IMR-90 (cell line): Measurements from ENCODE around the gene ZBTB3. TPM values are rescaled to one million over a fixed set of nuclear protein-coding genes. Genes with fewer than 3 reads are reported as not detected.

Experiments used
- ATAC-seq: fragments of 200-7000 bp; cut with Tn5 transposase; 2 replicates; pipeline ENCODE4 v1.9.1; 2020; ENCODE audit warnings: low read depth, mild to moderate bottlenecking, moderate library complexity
- BruUV-seq: library from RNA; stranded (reverse); fragments of 400-500 nt; replicated peaks from 2 replicates; lab custom pipeline; 2021; lab: Mats Ljungman, UMichigan
- CTCF ChIA-PET: fragments of 300-600 bp; formaldehyde crosslinking; extraction: SDS; loops from one replicate; lab custom pipeline; 2021; ENCODE audit warnings: antibody characterized with exemption; lab: Yijun Ruan, JAX
- POLR2A ChIA-PET: fragments of 300-600 bp; sonication (Branson Sonifier 250); formaldehyde crosslinking; loops from one replicate; lab custom pipeline; 2022; ENCODE audit warnings: antibody characterized with exemption; ENCODE audit not compliant: unreplicated experiment; lab: Charles Lee
- DNase-seq: peaks from one replicate; pipeline ENCODE4 v3.0.0; 2013
- H2AFZ ChIP-seq: replicated peaks from 2 replicates; pipeline ENCODE3; 2013; ENCODE audit warnings: low read length, mild to moderate bottlenecking; ENCODE audit not compliant: poor library complexity
- H2AK5ac ChIP-seq: 2 replicates; pipeline ENCODE4 v1.6.1; 2013; ENCODE audit warnings: low read depth, low read length, inconsistent platforms
- H2AK9ac ChIP-seq: replicated peaks from 2 replicates; pipeline ENCODE3; 2013; ENCODE audit warnings: mild to moderate bottlenecking, low read depth, low read length, moderate library complexity; ENCODE audit not compliant: poor library complexity
- H2BK120ac ChIP-seq: 2 replicates; pipeline ENCODE4 v1.6.1; 2013; ENCODE audit warnings: low read depth, low read length, inconsistent platforms
- H2BK15ac ChIP-seq: 3 replicates; pipeline ENCODE4 v1.6.1; 2013; ENCODE audit warnings: low read depth, low read length, inconsistent platforms
- H2BK20ac ChIP-seq: 2 replicates; pipeline ENCODE4 v1.6.1; 2013; ENCODE audit warnings: low read depth, mild to moderate bottlenecking, inconsistent platforms, low read length, moderate library complexity
- H2BK5ac ChIP-seq: 2 replicates; pipeline ENCODE4 v1.6.1; 2013; ENCODE audit warnings: mild to moderate bottlenecking, low read depth, low read length, inconsistent platforms; ENCODE audit not compliant: poor library complexity, severe bottlenecking
- H3K14ac ChIP-seq: replicated peaks from 2 replicates; pipeline ENCODE4 v1.6.1; 2013; ENCODE audit warnings: low read depth, low read length, inconsistent platforms
- H3K18ac ChIP-seq: 2 replicates; pipeline ENCODE4 v1.6.1; 2013; ENCODE audit warnings: low read depth, low read length, control low read depth
- H3K23ac ChIP-seq: 2 replicates; pipeline ENCODE4 v1.6.1; 2013; ENCODE audit warnings: low read depth, low read length, inconsistent platforms
- H3K27ac ChIP-seq: 2 replicates; pipeline ENCODE4 v1.5.1; 2013; ENCODE audit warnings: mild to moderate bottlenecking, control low read depth, low read length; ENCODE audit not compliant: insufficient read depth
- H3K27me3 ChIP-seq: 2 replicates; pipeline ENCODE4 v1.6.1; 2013; ENCODE audit warnings: low read length; ENCODE audit not compliant: control insufficient read depth, insufficient read depth
- H3K36me3 ChIP-seq: 2 replicates; pipeline ENCODE4 v1.6.1; 2013; ENCODE audit warnings: low read length, mixed read lengths; ENCODE audit not compliant: control insufficient read depth, insufficient read depth
- H3K4ac ChIP-seq: 2 replicates; pipeline ENCODE4 v1.6.1; 2013; ENCODE audit warnings: low read depth, low read length, inconsistent platforms
- H3K4me1 ChIP-seq: 2 replicates; pipeline ENCODE4 v1.6.1; 2013; ENCODE audit warnings: low read length, mixed read lengths; ENCODE audit not compliant: control insufficient read depth, insufficient read depth
- H3K4me2 ChIP-seq: 2 replicates; pipeline ENCODE4 v1.6.1; 2013; ENCODE audit warnings: low read depth, mild to moderate bottlenecking, control low read depth, low read length, moderate library complexity
- H3K4me3 ChIP-seq: 2 replicates; pipeline ENCODE4 v1.5.1; 2013; ENCODE audit warnings: low read depth, mild to moderate bottlenecking, control low read depth, low read length, moderate library complexity; ENCODE audit not compliant: insufficient read depth
- H3K56ac ChIP-seq: 2 replicates; pipeline ENCODE4 v1.6.1; 2013; ENCODE audit warnings: low read length, inconsistent platforms; ENCODE audit not compliant: insufficient read depth; ENCODE audit errors: extremely low read depth
- H3K79me1 ChIP-seq, 2 experiments: 2 replicates each; pipeline ENCODE4 v1.6.1; 2013; ENCODE audit warnings: low read length in 2 of 2, inconsistent platforms in 1 of 2, low read depth in 1 of 2
- H3K9ac ChIP-seq: 2 replicates; pipeline ENCODE4 v1.6.1; 2013; ENCODE audit warnings: low read depth, low read length, control low read depth
- H3K9me1 ChIP-seq: 2 replicates; pipeline ENCODE4 v1.6.1; 2013; ENCODE audit warnings: low read length, inconsistent platforms; ENCODE audit not compliant: insufficient read depth
- H3K9me3 ChIP-seq: 2 replicates; pipeline ENCODE4 v1.6.1; 2013; ENCODE audit warnings: low read length; ENCODE audit not compliant: control insufficient read depth, insufficient read depth
- H4K20me1 ChIP-seq: 2 replicates; pipeline ENCODE4 v1.6.1; 2013; ENCODE audit warnings: low read length, inconsistent platforms; ENCODE audit not compliant: insufficient read depth
- H4K5ac ChIP-seq: 2 replicates; pipeline ENCODE4 v1.6.1; 2013; ENCODE audit warnings: mild to moderate bottlenecking, low read depth, low read length, control low read depth
- H4K8ac ChIP-seq, 2 experiments: 2 replicates each; pipeline ENCODE4 v1.6.1; 2013; ENCODE audit warnings: low read depth in 2 of 2, low read length in 2 of 2, control low read depth in 1 of 2, inconsistent platforms in 1 of 2
- H4K91ac ChIP-seq: 2 replicates; pipeline ENCODE4 v1.6.1; 2013; ENCODE audit warnings: low read depth, low read length, inconsistent platforms; ENCODE audit not compliant: insufficient read depth
- BHLHE40 ChIP-seq: fragments of 150-350 bp; IDR thresholded peaks from 2 replicates; pipeline ENCODE4 v1.6.1; 2016; ENCODE audit warnings: mild to moderate bottlenecking, low read depth, low read length
- CHD1 ChIP-seq: IDR thresholded peaks from 2 replicates; pipeline ENCODE4 v1.6.1; 2012; ENCODE audit warnings: low read depth, low read length, improper control_type of control experiment
- MAZ ChIP-seq: IDR thresholded peaks from 2 replicates; pipeline ENCODE4 v1.6.1; 2012; ENCODE audit warnings: low read depth, mild to moderate bottlenecking, low read length, improper control_type of control experiment, moderate library complexity, borderline replicate concordance
- MXI1 ChIP-seq: IDR thresholded peaks from 2 replicates; pipeline ENCODE4 v1.6.1; 2012; ENCODE audit warnings: low read depth, mild to moderate bottlenecking, low read length, moderate library complexity, borderline replicate concordance
- RAD21 ChIP-seq: IDR thresholded peaks from 2 replicates; pipeline ENCODE4 v1.6.1; 2012; ENCODE audit warnings: low read length, improper control_type of control experiment
- SMC3 ChIP-seq: fragments of 150-350 bp; IDR thresholded peaks from 2 replicates; pipeline ENCODE4 v1.6.1; 2016; ENCODE audit warnings: low read depth, mild to moderate bottlenecking, antibody characterized with exemption, low read length, moderate library complexity
- WGBS, 2 experiments: methylation state at CpG; one replicate each; pipeline versions ENCODE4 v1.1.5 to v1.1.7; 2013; ENCODE audit warnings: missing lambda C conversion rate in 2 of 2; ENCODE audit not compliant: insufficient read length in 1 of 2; ENCODE audit errors: extremely low coverage in 2 of 2; 5-methylcytosine and 5-hydroxymethylcytosine counted together
- dilution Hi-C: fragments of 300-500 bp; cut with HindIII; formaldehyde crosslinking; loops from one replicate; pipeline ENCODE4 v1.14.3; 2018; ENCODE audit warnings: low sequenced_read_pairs; ENCODE audit not compliant: unreplicated experiment
- in situ Hi-C: fragments of 300-500 bp; cut with MboI; formaldehyde crosslinking; loops from 3 replicates; pipeline ENCODE4 v1.14.3; 2019; ENCODE audit warnings: low sequenced_read_pairs, inconsistent platforms, mixed read lengths
- intact Hi-C: fragments of 100-400 bp; cut with micrococcal nuclease; formaldehyde crosslinking; loops from 2 replicates; pipeline ENCODE4 v1.10.0; 2022
- microRNA-seq, 2 experiments: library from miRNA; stranded (forward) in 1 of 2; unstranded in 1 of 2; fragments of 10-50 nt in 1 of 2; fragments of <30 nt in 1 of 2; gene quantifications in 1 of 2; microRNA quantifications in 1 of 2; one replicate each; pipeline versions ENCODE3 to v1.1.0; 2013 to 2020; ENCODE audit not compliant: insufficient read depth in 1 of 2, insufficient read length in 1 of 2, unreplicated experiment in 1 of 2
- polyA plus RNA-seq, 3 experiments: library from polyadenylated mRNA; depleted of rRNA; stranded (reverse); fragments of >200 nt; gene quantifications; 2 replicates each; pipeline ENCODE4 v1.2.3, GENCODE V29; 2012; ENCODE audit warnings: low replicate concordance in 1 of 3
- small RNA-seq, 5 experiments: library from RNA; depleted of rRNA; stranded (forward); fragments of <200 nt; gene quantifications; one replicate each; pipeline ENCODE3, GENCODE V24; 2012
- total RNA-seq: library from RNA; depleted of rRNA; stranded (reverse); fragments of >200 nt; gene quantifications from 2 replicates; pipeline ENCODE4 v1.2.3, GENCODE V29; 2012; rRNA removed

Gene ZBTB3
- total and polyA plus RNA-seq, 2 of the 4 experiments (the other 2 are of a cell fraction) = 3.4 to 8.1 TPM

GRCh38 chr11:62702246-62702645 is 51.7 kb downstream of the ZBTB3 start:
- Histone ChIP-seq H3K36me3 (peaks cover 4% of the 10 kb centered on the region), H2AK5ac (no peak overlapping the region), H3K9me1 (peaks cover 8% of the 10 kb centered on the region), H3K4me2 (no peak overlapping the region), H3K18ac (no peak overlapping the region), H3K14ac (no peak overlapping the region), H3K56ac (no peak overlapping the region), H3K27ac (no peak overlapping the region), H4K5ac (no peak overlapping the region), H2AK9ac (no peak overlapping the region), H2BK5ac (no peak overlapping the region), H4K20me1 (no peaks in the 10 kb centered on the region), H3K4me3 (no peak overlapping the region), H3K23ac (no peak overlapping the region), H3K9me3 (no peaks in the 10 kb centered on the region), H4K8ac (no peak overlapping the region), H3K4me1 (peaks cover 8% of the 10 kb centered on the region), H2BK20ac (no peak overlapping the region), H2BK120ac (no peak overlapping the region), H2AFZ (no peak overlapping the region), H3K79me1 (peaks cover 11 to 27% of the 10 kb centered on the region in 2 experiments), H3K4ac (no peak overlapping the region), H2BK15ac (no peak overlapping the region), H3K27me3 (no peaks in the 10 kb centered on the region), H4K91ac (no peak overlapping the region), H3K9ac (no peak overlapping the region)
- ATAC-seq (no peak), DNase-seq (no peak)
- in situ Hi-C loops = no loop called here
- intact Hi-C loops = no loop called here
- no TSS peak for BruUV-seq
- WGBS, 2 experiments = no CpG with 5 or more reads among the region's 11 CpGs
- dilution Hi-C loops = no loop called here
- TF ChIP-seq BHLHE40 (no peak), MXI1 (no peak), MAZ (no peak), SMC3 (no peak), CHD1 (no peak), RAD21 (no peak)
- POLR2A ChIA-PET = interaction anchor here (0.6 kb wide), 1 partner anchor 139 kb away, joined by 3 read pairs; no protein-coding TSS in a partner anchor
- CTCF ChIA-PET = interaction anchor here (0.6 kb wide), 1 partner anchor 319 kb away, joined by 5 read pairs; no protein-coding TSS in a partner anchor

Small RNAs within 50 kb of the gene (microRNA-seq; reads per million reads assigned to microRNA genes)
- gene MIR6514 (ENCODE audit: insufficient read depth in 1 of 2, insufficient read length in 1 of 2, unreplicated experiment in 1 of 2) = 1.1 to 41.3 reads per million in 2 experiments
- not detected for gene MIR6748 (ENCODE audit: unreplicated experiment)

Small RNAs within 50 kb of the gene (small RNA-seq; reads per million reads assigned to genes)
- gene MIR6514 = 0 to 7.2 (median 3.7) reads per million in 5 experiments

Other genes starting within 250 kb of the ZBTB3 start
- gene AHNAK, start 207.4 kb downstream of the ZBTB3 start, total RNA-seq = 695 and 735 TPM in 2 replicates
- 80.7 and 95.1 TPM in 2 replicates for gene AHNAK, start 207.4 kb downstream of the ZBTB3 start, polyA plus RNA-seq (2012; rRNA removed)
- gene EEF1G, start 180.3 kb downstream of the ZBTB3 start, total RNA-seq = 1,598 and 1,857 TPM in 2 replicates
- gene EEF1G, start 180.3 kb downstream of the ZBTB3 start, polyA plus RNA-seq (2012; rRNA removed) = 1,684 and 1,697 TPM in 2 replicates
- gene TUT1, start 162.6 kb downstream of the ZBTB3 start, total RNA-seq = 3.3 and 4.3 TPM in 2 replicates
- 10.1 TPM in 2 replicates for gene TUT1, start 162.6 kb downstream of the ZBTB3 start, polyA plus RNA-seq (2012; rRNA removed)
- 126 and 136 TPM in 2 replicates for gene MTA2, start 152.3 kb downstream of the ZBTB3 start, total RNA-seq
- gene MTA2, start 152.3 kb downstream of the ZBTB3 start, polyA plus RNA-seq (2012; rRNA removed) = 28.0 and 34.8 TPM in 2 replicates
- gene EML3, start 141.4 kb downstream of the ZBTB3 start, total RNA-seq = 4.4 and 5.0 TPM in 2 replicates
- gene EML3, start 141.4 kb downstream of the ZBTB3 start, polyA plus RNA-seq (2012; rRNA removed) = 24.7 and 26.1 TPM in 2 replicates
- 2.2 TPM in 2 replicates for gene ROM1, start 140.9 kb downstream of the ZBTB3 start, total RNA-seq
- gene ROM1, start 140.9 kb downstream of the ZBTB3 start, polyA plus RNA-seq (2012; rRNA removed) = 1.7 and 2.5 TPM in 2 replicates
- gene B3GAT3, start 132.2 kb downstream of the ZBTB3 start, total RNA-seq = 10.4 and 10.6 TPM in 2 replicates
- 38.4 and 51.7 TPM in 2 replicates for gene B3GAT3, start 132.2 kb downstream of the ZBTB3 start, polyA plus RNA-seq (2012; rRNA removed)
- gene GANAB, start 107.5 kb downstream of the ZBTB3 start, total RNA-seq = 182 and 209 TPM in 2 replicates
- 323 and 344 TPM in 2 replicates for gene GANAB, start 107.5 kb downstream of the ZBTB3 start, polyA plus RNA-seq (2012; rRNA removed)
- 8.9 and 11.8 TPM in 2 replicates for gene INTS5, start 100.9 kb downstream of the ZBTB3 start, total RNA-seq
- 14.7 and 14.8 TPM in 2 replicates for gene INTS5, start 100.9 kb downstream of the ZBTB3 start, polyA plus RNA-seq (2012; rRNA removed)
- gene C11orf98, start 89.0 kb downstream of the ZBTB3 start, total RNA-seq = 41.2 and 53.6 TPM in 2 replicates
- 62.3 and 68.9 TPM in 2 replicates for gene C11orf98, start 89.0 kb downstream of the ZBTB3 start, polyA plus RNA-seq (2012; rRNA removed)
- 6.4 and 7.9 TPM in 2 replicates for gene CSKMT, start 88.8 kb downstream of the ZBTB3 start, total RNA-seq
- gene CSKMT, start 88.8 kb downstream of the ZBTB3 start, polyA plus RNA-seq (2012; rRNA removed) = 5.3 and 6.2 TPM in 2 replicates
- 5.7 and 6.7 TPM in 2 replicates for gene UQCC3, start 82.5 kb downstream of the ZBTB3 start, total RNA-seq
- 9.7 and 13.7 TPM in 2 replicates for gene UQCC3, start 82.5 kb downstream of the ZBTB3 start, polyA plus RNA-seq (2012; rRNA removed)
- gene LBHD1, start 81.9 kb downstream of the ZBTB3 start, total RNA-seq = 1.4 and 1.6 TPM in 2 replicates
- gene LBHD1, start 81.9 kb downstream of the ZBTB3 start, polyA plus RNA-seq (2012; rRNA removed) = 2.9 and 4.0 TPM in 2 replicates
- 50.0 and 83.0 TPM in 2 replicates for gene UBXN1, start 75.1 kb downstream of the ZBTB3 start, total RNA-seq
- gene UBXN1, start 75.1 kb downstream of the ZBTB3 start, polyA plus RNA-seq (2012; rRNA removed) = 81.6 and 96.9 TPM in 2 replicates
- 0.28 and 0.36 TPM in 2 replicates for gene LRRN4CL, start 64.6 kb downstream of the ZBTB3 start, total RNA-seq
- 0.84 and 1.1 TPM in 2 replicates for gene LRRN4CL, start 64.6 kb downstream of the ZBTB3 start, polyA plus RNA-seq (2012; rRNA removed)
- 19.4 and 26.2 TPM in 2 replicates for gene BSCL2, start 46.7 kb downstream of the ZBTB3 start, total RNA-seq
- 46.0 and 47.1 TPM in 2 replicates for gene BSCL2, start 46.7 kb downstream of the ZBTB3 start, polyA plus RNA-seq (2012; rRNA removed)
- gene GNG3, start 46.5 kb downstream of the ZBTB3 start, total RNA-seq = not detected in 2 replicates
- gene GNG3, start 46.5 kb downstream of the ZBTB3 start, polyA plus RNA-seq (2012; rRNA removed) = not detected in 2 replicates
- 3.9 and 5.0 TPM in 2 replicates for gene HNRNPUL2, start 26.7 kb downstream of the ZBTB3 start, total RNA-seq
- gene HNRNPUL2, start 26.7 kb downstream of the ZBTB3 start, polyA plus RNA-seq (2012; rRNA removed) = 25.5 and 30.2 TPM in 2 replicates
- 37.1 and 45.5 TPM in 2 replicates for gene TTC9C, start 25.7 kb downstream of the ZBTB3 start, total RNA-seq
- 29.1 and 32.9 TPM in 2 replicates for gene TTC9C, start 25.7 kb downstream of the ZBTB3 start, polyA plus RNA-seq (2012; rRNA removed)
- gene POLR2G, start 7.4 kb upstream of the ZBTB3 start, total RNA-seq = 110 and 154 TPM in 2 replicates
- gene POLR2G, start 7.4 kb upstream of the ZBTB3 start, polyA plus RNA-seq (2012; rRNA removed) = 157 and 165 TPM in 2 replicates
- gene TAF6L, start 17.2 kb upstream of the ZBTB3 start, total RNA-seq = 8.1 and 9.5 TPM in 2 replicates
- 13.5 and 14.5 TPM in 2 replicates for gene TAF6L, start 17.2 kb upstream of the ZBTB3 start, polyA plus RNA-seq (2012; rRNA removed)
- 20.0 and 29.4 TPM in 2 replicates for gene TMEM179B, start 33.2 kb upstream of the ZBTB3 start, total RNA-seq
- gene TMEM179B, start 33.2 kb upstream of the ZBTB3 start, polyA plus RNA-seq (2012; rRNA removed) = 67.1 and 71.5 TPM in 2 replicates
- gene TMEM223, start 37.8 kb upstream of the ZBTB3 start, total RNA-seq = 9.7 and 14.2 TPM in 2 replicates
- gene TMEM223, start 37.8 kb upstream of the ZBTB3 start, polyA plus RNA-seq (2012; rRNA removed) = 15.7 and 18.0 TPM in 2 replicates
- 26.3 and 27.5 TPM in 2 replicates for gene NXF1, start 51.3 kb upstream of the ZBTB3 start, total RNA-seq
- 90.4 and 97.4 TPM in 2 replicates for gene NXF1, start 51.3 kb upstream of the ZBTB3 start, polyA plus RNA-seq (2012; rRNA removed)
- 48.6 and 49.5 TPM in 2 replicates for gene STX5, start 77.9 kb upstream of the ZBTB3 start, total RNA-seq
- 43.1 and 43.5 TPM in 2 replicates for gene STX5, start 77.9 kb upstream of the ZBTB3 start, polyA plus RNA-seq (2012; rRNA removed)
- not detected in 2 replicates for gene TEX54, start 78.7 kb upstream of the ZBTB3 start, total RNA-seq
- not detected in 2 replicates for gene TEX54, start 78.7 kb upstream of the ZBTB3 start, polyA plus RNA-seq (2012; rRNA removed)
- 40.8 and 44.3 TPM in 2 replicates for gene WDR74, start 85.4 kb upstream of the ZBTB3 start, total RNA-seq
- gene WDR74, start 85.4 kb upstream of the ZBTB3 start, polyA plus RNA-seq (2012; rRNA removed) = 38.4 and 41.9 TPM in 2 replicates
- 114 and 140 TPM in 2 replicates for gene SLC3A2, start 126.7 kb upstream of the ZBTB3 start, total RNA-seq
- 239 TPM in 2 replicates for gene SLC3A2, start 126.7 kb upstream of the ZBTB3 start, polyA plus RNA-seq (2012; rRNA removed)
- not detected in 2 replicates for gene CHRM1, start 167.2 kb upstream of the ZBTB3 start, total RNA-seq
- not detected in 2 replicates for gene CHRM1, start 167.2 kb upstream of the ZBTB3 start, polyA plus RNA-seq (2012; rRNA removed)
- gene SLC22A6, start 230.8 kb upstream of the ZBTB3 start, total RNA-seq = not detected in 2 replicates
- gene SLC22A6, start 230.8 kb upstream of the ZBTB3 start, polyA plus RNA-seq (2012; rRNA removed) = not detected in 2 replicates